IMR-90 (cell line): ENCODE data around the gene AKAP12. TPM values are rescaled to one million over a fixed set of nuclear protein-coding genes. Genes with fewer than 3 reads are reported as not detected.
A peak's percentile ranks its signal among the peaks of the same experiment; 100 is the strongest.

Experiments
- ATAC-seq: fragments of 200-7000 bp; cut with Tn5 transposase; 2 replicates; pipeline ENCODE4 v1.9.1; 2020; ENCODE audit warnings: low read depth, mild to moderate bottlenecking, moderate library complexity
- BruUV-seq: library from RNA; stranded (reverse); fragments of 400-500 nt; replicated peaks from 2 replicates; lab custom pipeline; 2021; lab: Mats Ljungman, UMichigan
- CTCF ChIA-PET: fragments of 300-600 bp; formaldehyde crosslinking; extraction: SDS; loops from one replicate; lab custom pipeline; 2021; ENCODE audit warnings: antibody characterized with exemption; lab: Yijun Ruan, JAX
- POLR2A ChIA-PET: fragments of 300-600 bp; sonication (Branson Sonifier 250); formaldehyde crosslinking; loops from one replicate; lab custom pipeline; 2022; ENCODE audit warnings: antibody characterized with exemption; ENCODE audit not compliant: unreplicated experiment; lab: Charles Lee
- DNase-seq: peaks from one replicate; pipeline ENCODE4 v3.0.0; 2013
- H2AFZ ChIP-seq: replicated peaks from 2 replicates; pipeline ENCODE3; 2013; ENCODE audit warnings: low read length, mild to moderate bottlenecking; ENCODE audit not compliant: poor library complexity
- H2AK5ac ChIP-seq: 2 replicates; pipeline ENCODE4 v1.6.1; 2013; ENCODE audit warnings: low read depth, low read length, inconsistent platforms
- H2AK9ac ChIP-seq: replicated peaks from 2 replicates; pipeline ENCODE3; 2013; ENCODE audit warnings: mild to moderate bottlenecking, low read depth, low read length, moderate library complexity; ENCODE audit not compliant: poor library complexity
- H2BK120ac ChIP-seq: 2 replicates; pipeline ENCODE4 v1.6.1; 2013; ENCODE audit warnings: low read depth, low read length, inconsistent platforms
- H2BK15ac ChIP-seq: 3 replicates; pipeline ENCODE4 v1.6.1; 2013; ENCODE audit warnings: low read depth, low read length, inconsistent platforms
- H2BK20ac ChIP-seq: 2 replicates; pipeline ENCODE4 v1.6.1; 2013; ENCODE audit warnings: low read depth, mild to moderate bottlenecking, inconsistent platforms, low read length, moderate library complexity
- H2BK5ac ChIP-seq: 2 replicates; pipeline ENCODE4 v1.6.1; 2013; ENCODE audit warnings: mild to moderate bottlenecking, low read depth, low read length, inconsistent platforms; ENCODE audit not compliant: poor library complexity, severe bottlenecking
- H3K14ac ChIP-seq: replicated peaks from 2 replicates; pipeline ENCODE4 v1.6.1; 2013; ENCODE audit warnings: low read depth, low read length, inconsistent platforms
- H3K18ac ChIP-seq: 2 replicates; pipeline ENCODE4 v1.6.1; 2013; ENCODE audit warnings: low read depth, low read length, control low read depth
- H3K23ac ChIP-seq: 2 replicates; pipeline ENCODE4 v1.6.1; 2013; ENCODE audit warnings: low read depth, low read length, inconsistent platforms
- H3K27ac ChIP-seq: 2 replicates; pipeline ENCODE4 v1.5.1; 2013; ENCODE audit warnings: mild to moderate bottlenecking, control low read depth, low read length; ENCODE audit not compliant: insufficient read depth
- H3K27me3 ChIP-seq: 2 replicates; pipeline ENCODE4 v1.6.1; 2013; ENCODE audit warnings: low read length; ENCODE audit not compliant: control insufficient read depth, insufficient read depth
- H3K36me3 ChIP-seq: 2 replicates; pipeline ENCODE4 v1.6.1; 2013; ENCODE audit warnings: low read length, mixed read lengths; ENCODE audit not compliant: control insufficient read depth, insufficient read depth
- H3K4ac ChIP-seq: 2 replicates; pipeline ENCODE4 v1.6.1; 2013; ENCODE audit warnings: low read depth, low read length, inconsistent platforms
- H3K4me1 ChIP-seq: 2 replicates; pipeline ENCODE4 v1.6.1; 2013; ENCODE audit warnings: low read length, mixed read lengths; ENCODE audit not compliant: control insufficient read depth, insufficient read depth
- H3K4me2 ChIP-seq: 2 replicates; pipeline ENCODE4 v1.6.1; 2013; ENCODE audit warnings: low read depth, mild to moderate bottlenecking, control low read depth, low read length, moderate library complexity
- H3K4me3 ChIP-seq: 2 replicates; pipeline ENCODE4 v1.5.1; 2013; ENCODE audit warnings: low read depth, mild to moderate bottlenecking, control low read depth, low read length, moderate library complexity; ENCODE audit not compliant: insufficient read depth
- H3K56ac ChIP-seq: 2 replicates; pipeline ENCODE4 v1.6.1; 2013; ENCODE audit warnings: low read length, inconsistent platforms; ENCODE audit not compliant: insufficient read depth; ENCODE audit errors: extremely low read depth
- H3K79me1 ChIP-seq, 2 experiments: 2 replicates each; pipeline ENCODE4 v1.6.1; 2013; ENCODE audit warnings: low read length in 2 of 2, inconsistent platforms in 1 of 2, low read depth in 1 of 2
- H3K9ac ChIP-seq: 2 replicates; pipeline ENCODE4 v1.6.1; 2013; ENCODE audit warnings: low read depth, low read length, control low read depth
- H3K9me1 ChIP-seq: 2 replicates; pipeline ENCODE4 v1.6.1; 2013; ENCODE audit warnings: low read length, inconsistent platforms; ENCODE audit not compliant: insufficient read depth
- H3K9me3 ChIP-seq: 2 replicates; pipeline ENCODE4 v1.6.1; 2013; ENCODE audit warnings: low read length; ENCODE audit not compliant: control insufficient read depth, insufficient read depth
- H4K20me1 ChIP-seq: 2 replicates; pipeline ENCODE4 v1.6.1; 2013; ENCODE audit warnings: low read length, inconsistent platforms; ENCODE audit not compliant: insufficient read depth
- H4K5ac ChIP-seq: 2 replicates; pipeline ENCODE4 v1.6.1; 2013; ENCODE audit warnings: mild to moderate bottlenecking, low read depth, low read length, control low read depth
- H4K8ac ChIP-seq, 2 experiments: 2 replicates each; pipeline ENCODE4 v1.6.1; 2013; ENCODE audit warnings: low read depth in 2 of 2, low read length in 2 of 2, control low read depth in 1 of 2, inconsistent platforms in 1 of 2
- H4K91ac ChIP-seq: 2 replicates; pipeline ENCODE4 v1.6.1; 2013; ENCODE audit warnings: low read depth, low read length, inconsistent platforms; ENCODE audit not compliant: insufficient read depth
- BHLHE40 ChIP-seq: fragments of 150-350 bp; IDR thresholded peaks from 2 replicates; pipeline ENCODE4 v1.6.1; 2016; ENCODE audit warnings: mild to moderate bottlenecking, low read depth, low read length
- CEBPB ChIP-seq: IDR thresholded peaks from 2 replicates; pipeline ENCODE4 v1.6.1; 2012; ENCODE audit warnings: low read depth, low read length, improper control_type of control experiment
- CHD1 ChIP-seq: IDR thresholded peaks from 2 replicates; pipeline ENCODE4 v1.6.1; 2012; ENCODE audit warnings: low read depth, low read length, improper control_type of control experiment
- FOS ChIP-seq: fragments of 150-350 bp; IDR thresholded peaks from 2 replicates; pipeline ENCODE4 v1.6.1; 2016; ENCODE audit warnings: low read depth, low read length
- MAFK ChIP-seq: IDR thresholded peaks from 2 replicates; pipeline ENCODE4 v1.6.1; 2012; ENCODE audit warnings: low read depth, low read length, improper control_type of control experiment
- MAZ ChIP-seq: IDR thresholded peaks from 2 replicates; pipeline ENCODE4 v1.6.1; 2012; ENCODE audit warnings: low read depth, mild to moderate bottlenecking, low read length, improper control_type of control experiment, moderate library complexity, borderline replicate concordance
- MXI1 ChIP-seq: IDR thresholded peaks from 2 replicates; pipeline ENCODE4 v1.6.1; 2012; ENCODE audit warnings: low read depth, mild to moderate bottlenecking, low read length, moderate library complexity, borderline replicate concordance
- NFE2L2 ChIP-seq: fragments of 150-350 bp; IDR thresholded peaks from 2 replicates; pipeline ENCODE4 v1.6.1; 2016; ENCODE audit warnings: low read depth, mild to moderate bottlenecking, low read length
- POLR2A ChIP-seq: IDR thresholded peaks from 2 replicates; pipeline ENCODE4 v1.6.1; 2012; ENCODE audit warnings: mild to moderate bottlenecking, low read depth, low read length
- RAD21 ChIP-seq: IDR thresholded peaks from 2 replicates; pipeline ENCODE4 v1.6.1; 2012; ENCODE audit warnings: low read length, improper control_type of control experiment
- RCOR1 ChIP-seq: IDR thresholded peaks from 2 replicates; pipeline ENCODE4 v1.6.1; 2012; ENCODE audit warnings: mild to moderate bottlenecking, low read length, improper control_type of control experiment; ENCODE audit not compliant: insufficient replicate concordance
- RFX5 ChIP-seq: IDR thresholded peaks from 2 replicates; pipeline ENCODE4 v1.8.0; 2012; ENCODE audit warnings: low read depth, mild to moderate bottlenecking, low read length, moderate library complexity
- SMC3 ChIP-seq: fragments of 150-350 bp; IDR thresholded peaks from 2 replicates; pipeline ENCODE4 v1.6.1; 2016; ENCODE audit warnings: low read depth, mild to moderate bottlenecking, antibody characterized with exemption, low read length, moderate library complexity
- WGBS, 2 experiments: methylation state at CpG; one replicate each; pipeline versions ENCODE4 v1.1.5 to v1.1.7; 2013; ENCODE audit warnings: missing lambda C conversion rate in 2 of 2; ENCODE audit not compliant: insufficient read length in 1 of 2; ENCODE audit errors: extremely low coverage in 2 of 2; 5-methylcytosine and 5-hydroxymethylcytosine counted together
- dilution Hi-C: fragments of 300-500 bp; cut with HindIII; formaldehyde crosslinking; loops from one replicate; pipeline ENCODE4 v1.14.3; 2018; ENCODE audit warnings: low sequenced_read_pairs; ENCODE audit not compliant: unreplicated experiment
- in situ Hi-C: fragments of 300-500 bp; cut with MboI; formaldehyde crosslinking; loops from 3 replicates; pipeline ENCODE4 v1.14.3; 2019; ENCODE audit warnings: low sequenced_read_pairs, inconsistent platforms, mixed read lengths
- intact Hi-C: fragments of 100-400 bp; cut with micrococcal nuclease; formaldehyde crosslinking; loops from 2 replicates; pipeline ENCODE4 v1.10.0; 2022
- polyA plus RNA-seq, 3 experiments: library from polyadenylated mRNA; depleted of rRNA; stranded (reverse); fragments of >200 nt; gene quantifications; 2 replicates each; pipeline ENCODE4 v1.2.3, GENCODE V29; 2012; ENCODE audit warnings: low replicate concordance in 1 of 3
- total RNA-seq: library from RNA; depleted of rRNA; stranded (reverse); fragments of >200 nt; gene quantifications from 2 replicates; pipeline ENCODE4 v1.2.3, GENCODE V29; 2012
- TF ChIP-seq, protein P1 (sequence below): fragments of 150-350 bp; IDR thresholded peaks from 2 replicates; pipeline ENCODE4 v1.6.1; 2017; ENCODE audit warnings: mild to moderate bottlenecking, antibody characterized with exemption, low read length, low read depth
- TF ChIP-seq, protein P2 (sequence below): fragments of 150-350 bp; IDR thresholded peaks from 2 replicates; pipeline ENCODE4 v1.6.1; 2016; ENCODE audit warnings: low read depth, mild to moderate bottlenecking, low read length, moderate library complexity, borderline replicate concordance
- TF ChIP-seq, protein P3 (sequence below): conservative IDR thresholded peaks from 2 replicates; pipeline ENCODE4 v1.5.1; 2012; ENCODE audit warnings: mild to moderate bottlenecking, low read depth, low read length, improper control_type of control experiment

Gene AKAP12
- total and polyA plus RNA-seq, 2 of the 4 experiments (the other 2 are of a cell fraction), result 56.0 to 118 TPM

DNA sequence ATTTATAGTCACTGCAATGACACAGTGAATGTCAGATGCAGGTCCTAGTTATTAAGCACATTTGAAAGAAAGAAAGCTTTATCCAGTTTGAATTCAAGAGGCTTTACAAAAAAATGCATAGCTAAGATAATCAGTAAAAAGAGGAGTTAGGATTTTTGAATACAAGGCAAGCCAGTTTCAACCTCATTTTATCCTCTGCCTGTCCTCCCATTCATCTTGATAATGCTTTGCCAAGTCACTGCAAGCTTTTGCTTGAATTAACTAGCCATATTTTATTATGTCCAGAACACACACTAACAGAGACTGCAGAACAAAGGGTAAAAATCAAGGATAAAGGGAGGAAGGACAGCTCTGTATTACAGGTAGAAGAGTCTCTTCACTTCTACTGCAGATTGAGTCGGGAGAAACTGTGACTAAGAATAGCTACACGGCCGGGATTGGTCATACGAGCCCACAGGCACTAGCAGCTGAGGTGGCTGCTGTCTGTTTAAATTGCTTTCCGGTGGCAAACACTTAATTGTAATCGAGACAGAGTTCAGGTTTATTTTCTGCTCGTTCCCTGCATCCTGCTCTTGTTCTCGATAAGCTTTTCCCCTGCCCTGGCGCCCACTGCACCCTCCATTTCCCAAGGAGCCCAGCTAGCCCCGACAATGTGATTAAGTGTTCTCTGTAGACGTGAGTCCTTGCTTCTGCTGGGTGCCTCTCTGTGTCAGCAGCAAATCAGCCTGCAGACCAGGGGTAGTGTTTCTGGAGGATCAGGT is 30.5 kb upstream of the AKAP12 start:
- POLR2A ChIA-PET, result no interaction called here
- no peak overlapping the region for H4K8ac ChIP-seq
- no peak overlapping the region for H3K14ac ChIP-seq
- H3K9me3 ChIP-seq, result peaks cover 6% of the 10 kb centered on the region
- BruUV-seq, result no TSS peak
- peak; percentile 20 for DNase-seq
- no peak overlapping the region for H2BK5ac ChIP-seq
- no peak overlapping the region for H2BK120ac ChIP-seq
- no peaks in the 10 kb centered on the region for H3K79me1 ChIP-seq
- CTCF ChIA-PET, result no interaction called here
- H3K9me1 ChIP-seq, result no peaks in the 10 kb centered on the region
- H4K20me1 ChIP-seq, result no peaks in the 10 kb centered on the region
- no peak overlapping the region for H4K5ac ChIP-seq
- peak overlapping the region; percentile 0 for H2AFZ ChIP-seq
- WGBS, 2 experiments, result 60% methylated on average over 1 of the region's 11 CpGs; no CpG with 5 or more reads in 1 of the 2 experiments
- in situ Hi-C loops (no loop called here), intact Hi-C loops (no loop called here), dilution Hi-C loops (no loop called here)
- H3K36me3 ChIP-seq, result no peaks in the 10 kb centered on the region
- H3K27ac ChIP-seq, result no peak overlapping the region
- H3K18ac ChIP-seq, result no peak overlapping the region
- peaks cover 2% of the 10 kb centered on the region; the same call in 1 of the 2 replicates for H3K27me3 ChIP-seq
- no peak overlapping the region for H3K4me3 ChIP-seq
- H3K23ac ChIP-seq, result no peak overlapping the region
- H2AK9ac ChIP-seq, result no peak overlapping the region
- TF ChIP-seq MXI1 (no peak), SMC3 (no peak), CEBPB (no peak), MAFK (no peak), POLR2A (no peak), RAD21 (no peak), RFX5 (no peak), NFE2L2 (no peak), FOS (no peak), CHD1 (no peak), BHLHE40 (no peak), MAZ (no peak), RCOR1 (no peak)
- TF ChIP-seq, protein P1, sequence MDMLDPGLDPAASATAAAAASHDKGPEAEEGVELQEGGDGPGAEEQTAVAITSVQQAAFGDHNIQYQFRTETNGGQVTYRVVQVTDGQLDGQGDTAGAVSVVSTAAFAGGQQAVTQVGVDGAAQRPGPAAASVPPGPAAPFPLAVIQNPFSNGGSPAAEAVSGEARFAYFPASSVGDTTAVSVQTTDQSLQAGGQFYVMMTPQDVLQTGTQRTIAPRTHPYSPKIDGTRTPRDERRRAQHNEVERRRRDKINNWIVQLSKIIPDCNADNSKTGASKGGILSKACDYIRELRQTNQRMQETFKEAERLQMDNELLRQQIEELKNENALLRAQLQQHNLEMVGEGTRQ, result no peak
- TF ChIP-seq, protein P2, sequence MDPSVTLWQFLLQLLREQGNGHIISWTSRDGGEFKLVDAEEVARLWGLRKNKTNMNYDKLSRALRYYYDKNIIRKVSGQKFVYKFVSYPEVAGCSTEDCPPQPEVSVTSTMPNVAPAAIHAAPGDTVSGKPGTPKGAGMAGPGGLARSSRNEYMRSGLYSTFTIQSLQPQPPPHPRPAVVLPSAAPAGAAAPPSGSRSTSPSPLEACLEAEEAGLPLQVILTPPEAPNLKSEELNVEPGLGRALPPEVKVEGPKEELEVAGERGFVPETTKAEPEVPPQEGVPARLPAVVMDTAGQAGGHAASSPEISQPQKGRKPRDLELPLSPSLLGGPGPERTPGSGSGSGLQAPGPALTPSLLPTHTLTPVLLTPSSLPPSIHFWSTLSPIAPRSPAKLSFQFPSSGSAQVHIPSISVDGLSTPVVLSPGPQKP, result no peak
- TF ChIP-seq, protein P3, sequence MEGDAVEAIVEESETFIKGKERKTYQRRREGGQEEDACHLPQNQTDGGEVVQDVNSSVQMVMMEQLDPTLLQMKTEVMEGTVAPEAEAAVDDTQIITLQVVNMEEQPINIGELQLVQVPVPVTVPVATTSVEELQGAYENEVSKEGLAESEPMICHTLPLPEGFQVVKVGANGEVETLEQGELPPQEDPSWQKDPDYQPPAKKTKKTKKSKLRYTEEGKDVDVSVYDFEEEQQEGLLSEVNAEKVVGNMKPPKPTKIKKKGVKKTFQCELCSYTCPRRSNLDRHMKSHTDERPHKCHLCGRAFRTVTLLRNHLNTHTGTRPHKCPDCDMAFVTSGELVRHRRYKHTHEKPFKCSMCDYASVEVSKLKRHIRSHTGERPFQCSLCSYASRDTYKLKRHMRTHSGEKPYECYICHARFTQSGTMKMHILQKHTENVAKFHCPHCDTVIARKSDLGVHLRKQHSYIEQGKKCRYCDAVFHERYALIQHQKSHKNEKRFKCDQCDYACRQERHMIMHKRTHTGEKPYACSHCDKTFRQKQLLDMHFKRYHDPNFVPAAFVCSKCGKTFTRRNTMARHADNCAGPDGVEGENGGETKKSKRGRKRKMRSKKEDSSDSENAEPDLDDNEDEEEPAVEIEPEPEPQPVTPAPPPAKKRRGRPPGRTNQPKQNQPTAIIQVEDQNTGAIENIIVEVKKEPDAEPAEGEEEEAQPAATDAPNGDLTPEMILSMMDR, result no peak
- peak; percentile 75 for ATAC-seq
- H3K4ac ChIP-seq, result no peak overlapping the region
- no peak overlapping the region for H2BK15ac ChIP-seq
- no peak overlapping the region for H2BK20ac ChIP-seq
- H4K91ac ChIP-seq, result no peak overlapping the region
- no peaks in the 10 kb centered on the region for H3K4me1 ChIP-seq
- H2AK5ac ChIP-seq, result no peak overlapping the region
- H3K4me2 ChIP-seq, result peak overlapping the region; percentile 32
- no peak overlapping the region for H3K9ac ChIP-seq
- no peak overlapping the region for H3K56ac ChIP-seq
